ENCODE data around the gene PFKFB2.

Gene PFKFB2

DNA sequence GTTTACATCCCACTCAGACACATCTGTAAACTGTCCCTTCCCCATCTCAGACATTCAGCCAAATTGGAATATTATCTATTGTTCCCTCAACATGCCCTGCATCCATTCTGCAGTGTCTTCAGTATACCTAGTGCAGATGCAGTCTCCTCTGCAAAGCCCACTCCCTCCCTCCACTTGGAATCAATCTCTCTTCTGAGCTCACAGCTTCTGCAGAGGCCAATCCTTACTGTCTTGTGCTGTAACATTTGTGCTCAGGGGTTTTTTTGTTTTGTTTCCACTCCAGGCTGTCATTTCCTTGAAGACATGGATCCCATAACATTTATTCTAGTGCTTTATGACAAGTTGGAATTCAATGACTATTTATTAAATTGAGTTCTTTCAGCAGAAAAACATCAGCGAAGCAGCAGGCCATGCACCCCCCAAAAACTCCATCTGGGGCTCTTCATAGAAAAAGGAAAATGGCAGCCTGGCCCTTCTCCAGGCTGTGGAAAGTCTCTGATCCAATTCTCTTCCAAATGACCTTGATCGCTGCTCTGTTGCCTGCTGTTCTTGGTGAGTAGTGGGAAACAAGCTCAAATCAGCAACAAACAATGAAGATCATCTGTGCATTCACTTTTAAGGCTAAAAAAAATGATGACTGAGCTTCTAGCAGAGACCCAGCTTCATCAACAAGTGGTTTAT lies 59.7 kb downstream of the PFKFB2 start:
- Histone ChIP-seq H3K9ac (ENCODE audit: insufficient read length) (no peak overlapping the region), H3K9me3 (ENCODE audit: low read depth, low read length) (no peaks in the 10 kb centered on the region), H3K4me3 (no peak overlapping the region), H3K36me3 (ENCODE audit: insufficient read depth, low read length) (no peaks in the 10 kb centered on the region), H3K27ac (no peak overlapping the region)
- no peak for TF ChIP-seq EZH2 (IDR thresholded peaks at IDR 0.05)
- no peak for TF ChIP-seq FOXP2 (optimal IDR thresholded peaks at IDR 0.05; ENCODE audit: control extremely low read depth, extremely low read length, insufficient read depth)
- no peak for TF ChIP-seq POLR2AphosphoS5 (IDR thresholded peaks at IDR 0.05; ENCODE audit: borderline replicate concordance, low read depth, low read length)
- DNase-seq (ENCODE audit: low read depth, low spot score): no peak

DNA sequence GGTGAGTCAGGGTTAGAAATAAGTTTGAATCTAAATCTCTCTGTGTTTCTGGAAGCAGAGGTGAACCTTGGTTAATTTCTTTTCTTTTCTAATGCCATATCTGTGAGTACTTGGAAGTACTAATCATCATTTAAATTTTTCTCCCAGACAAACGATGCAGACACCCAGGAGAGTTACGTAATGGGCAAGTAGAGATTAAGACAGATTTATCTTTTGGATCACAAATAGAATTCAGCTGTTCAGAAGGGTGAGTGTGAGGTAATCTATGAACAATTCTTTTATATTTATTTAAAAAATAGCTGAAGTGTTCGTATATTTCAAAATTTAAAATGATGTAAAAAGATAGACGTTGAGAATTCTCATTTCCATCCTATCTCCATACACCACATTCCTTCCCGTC lies 62.2 kb downstream of the PFKFB2 start:
- Histone ChIP-seq H3K9ac (ENCODE audit: insufficient read length) (no peak overlapping the region), H3K36me3 (ENCODE audit: insufficient read depth, low read length) (no peaks in the 10 kb centered on the region), H3K27ac (no peak overlapping the region), H3K9me3 (ENCODE audit: low read depth, low read length) (no peaks in the 10 kb centered on the region), H3K4me3 (no peak overlapping the region)
- TF ChIP-seq EZH2 (IDR thresholded peaks at IDR 0.05) (no peak), POLR2AphosphoS5 (IDR thresholded peaks at IDR 0.05; ENCODE audit: borderline replicate concordance, low read depth, low read length) (no peak), FOXP2 (optimal IDR thresholded peaks at IDR 0.05; ENCODE audit: control extremely low read depth, extremely low read length, insufficient read depth) (no peak)
- DNase-seq (ENCODE audit: low read depth, low spot score): no peak

DNA sequence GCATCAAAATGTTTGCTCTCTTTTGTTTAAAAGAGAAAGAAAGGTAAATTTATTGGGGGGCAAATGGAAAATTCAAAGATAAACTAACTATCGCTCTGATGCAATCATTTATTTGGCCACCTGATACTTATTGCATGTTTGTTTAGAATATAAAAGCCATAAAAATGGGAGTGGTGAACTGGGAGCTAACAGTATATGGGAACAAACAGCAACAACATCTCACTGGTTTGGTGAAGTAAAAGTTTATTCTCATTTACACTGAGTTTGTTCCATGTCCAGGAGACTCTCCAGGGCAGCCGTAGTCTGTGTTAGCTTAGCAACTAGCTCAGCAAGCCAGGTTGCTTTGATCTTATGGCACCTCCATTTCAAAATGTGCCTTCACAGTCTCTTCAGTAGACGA lies 71.3 kb downstream of the PFKFB2 start:
- H3K27ac ChIP-seq: no peak overlapping the region
- H3K9me3 ChIP-seq (ENCODE audit: low read depth, low read length): no peaks in the 10 kb centered on the region
- no peak overlapping the region for H3K4me3 ChIP-seq
- DNase-seq (ENCODE audit: low read depth, low spot score): no peak
- TF ChIP-seq FOXP2 (optimal IDR thresholded peaks at IDR 0.05; ENCODE audit: control extremely low read depth, extremely low read length, insufficient read depth) (no peak), POLR2AphosphoS5 (IDR thresholded peaks at IDR 0.05; ENCODE audit: borderline replicate concordance, low read depth, low read length) (no peak), EZH2 (IDR thresholded peaks at IDR 0.05) (no peak)
- no peaks in the 10 kb centered on the region for H3K36me3 ChIP-seq (ENCODE audit: insufficient read depth, low read length)
- H3K9ac ChIP-seq (ENCODE audit: insufficient read length): no peak overlapping the region

DNA sequence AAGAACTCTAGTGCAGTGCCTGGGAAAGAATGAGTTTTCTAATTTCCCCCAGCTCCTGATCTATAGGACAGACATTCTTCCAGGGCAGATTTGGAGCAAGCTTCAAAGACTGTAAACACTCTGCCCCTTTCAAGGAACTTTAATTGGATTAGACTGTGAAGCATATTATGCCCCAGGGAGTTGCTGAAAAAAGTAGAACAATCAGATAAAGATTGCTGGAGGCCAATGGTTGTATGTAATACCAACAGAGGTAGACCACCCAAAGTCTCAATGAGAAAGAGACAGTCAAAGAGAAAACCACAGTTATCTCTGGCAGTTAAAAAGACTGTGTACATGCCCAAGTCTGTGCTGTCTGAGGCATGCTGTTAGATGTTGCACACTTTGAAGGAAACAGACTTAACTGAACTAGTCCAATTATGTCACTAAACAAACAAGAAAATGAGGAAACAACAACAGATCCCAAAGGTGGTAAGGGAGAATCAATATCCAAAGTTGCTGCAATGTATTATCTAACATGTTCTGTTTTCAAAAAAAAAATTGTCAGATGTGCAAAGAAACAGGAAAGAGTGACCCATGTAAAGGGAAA lies 75.4 kb downstream of the PFKFB2 start:
- no peak overlapping the region for H3K4me3 ChIP-seq
- H3K9me3 ChIP-seq (ENCODE audit: low read depth, low read length): no peaks in the 10 kb centered on the region
- H3K36me3 ChIP-seq (ENCODE audit: insufficient read depth, low read length): no peaks in the 10 kb centered on the region

DNA sequence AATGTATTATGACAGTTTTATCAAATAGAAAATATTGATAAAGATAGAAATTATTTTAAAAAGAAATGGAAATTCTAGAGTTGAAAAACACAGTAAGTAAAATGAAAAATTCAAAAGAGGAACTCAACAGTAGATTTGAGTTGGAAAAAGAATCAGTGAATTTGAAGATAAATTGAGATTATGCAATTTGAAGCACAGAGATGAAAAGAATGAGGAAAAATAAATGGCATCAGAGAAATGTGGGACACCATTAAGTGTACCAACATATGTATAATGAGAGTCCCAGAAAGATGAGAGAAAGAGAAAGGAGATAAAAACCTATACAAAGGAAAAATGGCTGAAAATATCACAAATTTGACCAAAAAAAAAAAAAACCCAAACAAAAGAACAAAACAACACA lies 76.0 kb downstream of the PFKFB2 start:
- Histone ChIP-seq H3K27ac (no peak overlapping the region), H3K36me3 (ENCODE audit: insufficient read depth, low read length) (no peaks in the 10 kb centered on the region), H3K4me3 (no peak overlapping the region), H3K9me3 (ENCODE audit: low read depth, low read length) (no peaks in the 10 kb centered on the region), H3K9ac (ENCODE audit: insufficient read length) (no peak overlapping the region)
- TF ChIP-seq FOXP2 (optimal IDR thresholded peaks at IDR 0.05; ENCODE audit: control extremely low read depth, extremely low read length, insufficient read depth) (no peak), EZH2 (IDR thresholded peaks at IDR 0.05) (no peak), POLR2AphosphoS5 (IDR thresholded peaks at IDR 0.05; ENCODE audit: borderline replicate concordance, low read depth, low read length) (no peak)
- DNase-seq (ENCODE audit: low read depth, low spot score): no peak

More for the DNA sequence above, 75.4 kb downstream of the PFKFB2 start:
- DNase-seq (ENCODE audit: low read depth, low spot score): peak; percentile 16
- no peak overlapping the region for H3K9ac ChIP-seq (ENCODE audit: insufficient read length)
- H3K27ac ChIP-seq: no peak overlapping the region
- no peak for TF ChIP-seq FOXP2 (optimal IDR thresholded peaks at IDR 0.05; ENCODE audit: control extremely low read depth, extremely low read length, insufficient read depth)

All from SK-N-MC (cell line).